IMR-90 (cell line): ENCODE data around the gene PXT1. TPM values are rescaled to one million over a fixed set of nuclear protein-coding genes. Genes with fewer than 3 reads are reported as not detected.

Source experiments
- ATAC-seq: fragments of 200-7000 bp; cut with Tn5 transposase; 2 replicates; pipeline ENCODE4 v1.9.1; 2020; ENCODE audit warnings: low read depth, mild to moderate bottlenecking, moderate library complexity
- BruUV-seq: library from RNA; stranded (reverse); fragments of 400-500 nt; replicated peaks from 2 replicates; lab custom pipeline; 2021; lab: Mats Ljungman, UMichigan
- CTCF ChIA-PET: fragments of 300-600 bp; formaldehyde crosslinking; extraction: SDS; loops from one replicate; lab custom pipeline; 2021; ENCODE audit warnings: antibody characterized with exemption; lab: Yijun Ruan, JAX
- POLR2A ChIA-PET: fragments of 300-600 bp; sonication (Branson Sonifier 250); formaldehyde crosslinking; loops from one replicate; lab custom pipeline; 2022; ENCODE audit warnings: antibody characterized with exemption; ENCODE audit not compliant: unreplicated experiment; lab: Charles Lee
- DNase-seq: peaks from one replicate; pipeline ENCODE4 v3.0.0; 2013
- H2AFZ ChIP-seq: replicated peaks from 2 replicates; pipeline ENCODE3; 2013; ENCODE audit warnings: low read length, mild to moderate bottlenecking; ENCODE audit not compliant: poor library complexity
- H2AK5ac ChIP-seq: 2 replicates; pipeline ENCODE4 v1.6.1; 2013; ENCODE audit warnings: low read depth, low read length, inconsistent platforms
- H2AK9ac ChIP-seq: replicated peaks from 2 replicates; pipeline ENCODE3; 2013; ENCODE audit warnings: mild to moderate bottlenecking, low read depth, low read length, moderate library complexity; ENCODE audit not compliant: poor library complexity
- H2BK120ac ChIP-seq: 2 replicates; pipeline ENCODE4 v1.6.1; 2013; ENCODE audit warnings: low read depth, low read length, inconsistent platforms
- H2BK15ac ChIP-seq: 3 replicates; pipeline ENCODE4 v1.6.1; 2013; ENCODE audit warnings: low read depth, low read length, inconsistent platforms
- H2BK20ac ChIP-seq: 2 replicates; pipeline ENCODE4 v1.6.1; 2013; ENCODE audit warnings: low read depth, mild to moderate bottlenecking, inconsistent platforms, low read length, moderate library complexity
- H2BK5ac ChIP-seq: 2 replicates; pipeline ENCODE4 v1.6.1; 2013; ENCODE audit warnings: mild to moderate bottlenecking, low read depth, low read length, inconsistent platforms; ENCODE audit not compliant: poor library complexity, severe bottlenecking
- H3K14ac ChIP-seq: replicated peaks from 2 replicates; pipeline ENCODE4 v1.6.1; 2013; ENCODE audit warnings: low read depth, low read length, inconsistent platforms
- H3K18ac ChIP-seq: 2 replicates; pipeline ENCODE4 v1.6.1; 2013; ENCODE audit warnings: low read depth, low read length, control low read depth
- H3K23ac ChIP-seq: 2 replicates; pipeline ENCODE4 v1.6.1; 2013; ENCODE audit warnings: low read depth, low read length, inconsistent platforms
- H3K27ac ChIP-seq: 2 replicates; pipeline ENCODE4 v1.5.1; 2013; ENCODE audit warnings: mild to moderate bottlenecking, control low read depth, low read length; ENCODE audit not compliant: insufficient read depth
- H3K27me3 ChIP-seq: 2 replicates; pipeline ENCODE4 v1.6.1; 2013; ENCODE audit warnings: low read length; ENCODE audit not compliant: control insufficient read depth, insufficient read depth
- H3K36me3 ChIP-seq: 2 replicates; pipeline ENCODE4 v1.6.1; 2013; ENCODE audit warnings: low read length, mixed read lengths; ENCODE audit not compliant: control insufficient read depth, insufficient read depth
- H3K4ac ChIP-seq: 2 replicates; pipeline ENCODE4 v1.6.1; 2013; ENCODE audit warnings: low read depth, low read length, inconsistent platforms
- H3K4me1 ChIP-seq: 2 replicates; pipeline ENCODE4 v1.6.1; 2013; ENCODE audit warnings: low read length, mixed read lengths; ENCODE audit not compliant: control insufficient read depth, insufficient read depth
- H3K4me2 ChIP-seq: 2 replicates; pipeline ENCODE4 v1.6.1; 2013; ENCODE audit warnings: low read depth, mild to moderate bottlenecking, control low read depth, low read length, moderate library complexity
- H3K4me3 ChIP-seq: 2 replicates; pipeline ENCODE4 v1.5.1; 2013; ENCODE audit warnings: low read depth, mild to moderate bottlenecking, control low read depth, low read length, moderate library complexity; ENCODE audit not compliant: insufficient read depth
- H3K56ac ChIP-seq: 2 replicates; pipeline ENCODE4 v1.6.1; 2013; ENCODE audit warnings: low read length, inconsistent platforms; ENCODE audit not compliant: insufficient read depth; ENCODE audit errors: extremely low read depth
- H3K79me1 ChIP-seq, 2 experiments: 2 replicates each; pipeline ENCODE4 v1.6.1; 2013; ENCODE audit warnings: low read length in 2 of 2, inconsistent platforms in 1 of 2, low read depth in 1 of 2
- H3K9ac ChIP-seq: 2 replicates; pipeline ENCODE4 v1.6.1; 2013; ENCODE audit warnings: low read depth, low read length, control low read depth
- H3K9me1 ChIP-seq: 2 replicates; pipeline ENCODE4 v1.6.1; 2013; ENCODE audit warnings: low read length, inconsistent platforms; ENCODE audit not compliant: insufficient read depth
- H3K9me3 ChIP-seq: 2 replicates; pipeline ENCODE4 v1.6.1; 2013; ENCODE audit warnings: low read length; ENCODE audit not compliant: control insufficient read depth, insufficient read depth
- H4K20me1 ChIP-seq: 2 replicates; pipeline ENCODE4 v1.6.1; 2013; ENCODE audit warnings: low read length, inconsistent platforms; ENCODE audit not compliant: insufficient read depth
- H4K5ac ChIP-seq: 2 replicates; pipeline ENCODE4 v1.6.1; 2013; ENCODE audit warnings: mild to moderate bottlenecking, low read depth, low read length, control low read depth
- H4K8ac ChIP-seq, 2 experiments: 2 replicates each; pipeline ENCODE4 v1.6.1; 2013; ENCODE audit warnings: low read depth in 2 of 2, low read length in 2 of 2, control low read depth in 1 of 2, inconsistent platforms in 1 of 2
- H4K91ac ChIP-seq: 2 replicates; pipeline ENCODE4 v1.6.1; 2013; ENCODE audit warnings: low read depth, low read length, inconsistent platforms; ENCODE audit not compliant: insufficient read depth
- BHLHE40 ChIP-seq: fragments of 150-350 bp; IDR thresholded peaks from 2 replicates; pipeline ENCODE4 v1.6.1; 2016; ENCODE audit warnings: mild to moderate bottlenecking, low read depth, low read length
- CHD1 ChIP-seq: IDR thresholded peaks from 2 replicates; pipeline ENCODE4 v1.6.1; 2012; ENCODE audit warnings: low read depth, low read length, improper control_type of control experiment
- FOS ChIP-seq: fragments of 150-350 bp; IDR thresholded peaks from 2 replicates; pipeline ENCODE4 v1.6.1; 2016; ENCODE audit warnings: low read depth, low read length
- MAFK ChIP-seq: IDR thresholded peaks from 2 replicates; pipeline ENCODE4 v1.6.1; 2012; ENCODE audit warnings: low read depth, low read length, improper control_type of control experiment
- MAZ ChIP-seq: IDR thresholded peaks from 2 replicates; pipeline ENCODE4 v1.6.1; 2012; ENCODE audit warnings: low read depth, mild to moderate bottlenecking, low read length, improper control_type of control experiment, moderate library complexity, borderline replicate concordance
- MXI1 ChIP-seq: IDR thresholded peaks from 2 replicates; pipeline ENCODE4 v1.6.1; 2012; ENCODE audit warnings: low read depth, mild to moderate bottlenecking, low read length, moderate library complexity, borderline replicate concordance
- NFE2L2 ChIP-seq: fragments of 150-350 bp; IDR thresholded peaks from 2 replicates; pipeline ENCODE4 v1.6.1; 2016; ENCODE audit warnings: low read depth, mild to moderate bottlenecking, low read length
- RAD21 ChIP-seq: IDR thresholded peaks from 2 replicates; pipeline ENCODE4 v1.6.1; 2012; ENCODE audit warnings: low read length, improper control_type of control experiment
- RCOR1 ChIP-seq: IDR thresholded peaks from 2 replicates; pipeline ENCODE4 v1.6.1; 2012; ENCODE audit warnings: mild to moderate bottlenecking, low read length, improper control_type of control experiment; ENCODE audit not compliant: insufficient replicate concordance
- RFX5 ChIP-seq: IDR thresholded peaks from 2 replicates; pipeline ENCODE4 v1.8.0; 2012; ENCODE audit warnings: low read depth, mild to moderate bottlenecking, low read length, moderate library complexity
- SMC3 ChIP-seq: fragments of 150-350 bp; IDR thresholded peaks from 2 replicates; pipeline ENCODE4 v1.6.1; 2016; ENCODE audit warnings: low read depth, mild to moderate bottlenecking, antibody characterized with exemption, low read length, moderate library complexity
- dilution Hi-C: fragments of 300-500 bp; cut with HindIII; formaldehyde crosslinking; loops from one replicate; pipeline ENCODE4 v1.14.3; 2018; ENCODE audit warnings: low sequenced_read_pairs; ENCODE audit not compliant: unreplicated experiment
- in situ Hi-C: fragments of 300-500 bp; cut with MboI; formaldehyde crosslinking; loops from 3 replicates; pipeline ENCODE4 v1.14.3; 2019; ENCODE audit warnings: low sequenced_read_pairs, inconsistent platforms, mixed read lengths
- intact Hi-C: fragments of 100-400 bp; cut with micrococcal nuclease; formaldehyde crosslinking; loops from 2 replicates; pipeline ENCODE4 v1.10.0; 2022
- polyA plus RNA-seq, 3 experiments: library from polyadenylated mRNA; depleted of rRNA; stranded (reverse); fragments of >200 nt; gene quantifications; 2 replicates each; pipeline ENCODE4 v1.2.3, GENCODE V29; 2012; ENCODE audit warnings: low replicate concordance in 1 of 3
- total RNA-seq: library from RNA; depleted of rRNA; stranded (reverse); fragments of >200 nt; gene quantifications from 2 replicates; pipeline ENCODE4 v1.2.3, GENCODE V29; 2012
- TF ChIP-seq, protein P1 (sequence below): fragments of 150-350 bp; IDR thresholded peaks from 2 replicates; pipeline ENCODE4 v1.6.1; 2016; ENCODE audit warnings: low read depth, mild to moderate bottlenecking, low read length, moderate library complexity, borderline replicate concordance
- TF ChIP-seq, protein P2 (sequence below): conservative IDR thresholded peaks from 2 replicates; pipeline ENCODE4 v1.5.1; 2012; ENCODE audit warnings: mild to moderate bottlenecking, low read depth, low read length, improper control_type of control experiment

PXT1 gene
- total and polyA plus RNA-seq, 2 of the 4 experiments (the other 2 are of a cell fraction) = not detected

DNA sequence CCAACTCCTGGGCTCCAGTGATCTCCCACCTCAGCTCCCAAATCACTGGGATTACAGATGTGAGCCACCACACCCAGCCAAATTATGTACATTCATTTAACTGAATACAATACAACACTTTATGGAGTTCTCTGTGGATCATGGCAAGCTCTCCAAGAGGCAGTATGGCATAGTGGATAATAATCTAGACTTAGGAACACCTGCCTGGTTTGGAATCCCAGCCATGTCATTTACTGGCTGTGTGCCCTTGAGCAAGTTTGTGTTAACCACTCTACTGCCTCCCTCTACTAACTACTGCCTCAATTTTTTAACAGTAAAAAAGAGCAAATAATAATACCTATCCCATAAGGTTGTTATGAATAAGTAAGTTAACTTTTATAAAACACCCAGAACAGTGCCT, 53.3 kb downstream of the PXT1 start:
- no peak overlapping the region for H3K18ac ChIP-seq
- no peak overlapping the region for H3K14ac ChIP-seq
- ChIA-PET POLR2A (no interaction called here), CTCF (no interaction called here)
- no peaks in the 10 kb centered on the region for H3K36me3 ChIP-seq
- H3K4me2 ChIP-seq = no peak overlapping the region
- no peak overlapping the region for H4K91ac ChIP-seq
- BruUV-seq = no TSS peak
- H4K20me1 ChIP-seq = no peaks in the 10 kb centered on the region
- H3K4me1 ChIP-seq = peaks cover 6% of the 10 kb centered on the region; the same call in 1 of the 2 replicates
- no peak overlapping the region for H2AK9ac ChIP-seq
- no peak overlapping the region for H2BK15ac ChIP-seq
- dilution Hi-C loops = no loop called here
- ATAC-seq = no peak
- no peak for DNase-seq
- intact Hi-C loops = no loop called here
- H2BK120ac ChIP-seq = no peak overlapping the region
- no peak overlapping the region for H3K56ac ChIP-seq
- H3K4ac ChIP-seq = no peak overlapping the region
- H2AK5ac ChIP-seq = no peak overlapping the region
- H3K9me3 ChIP-seq = peaks cover 3% of the 10 kb centered on the region; the same call in 1 of the 2 replicates
- H2AFZ ChIP-seq = no peak overlapping the region
- no peaks in the 10 kb centered on the region for H3K79me1 ChIP-seq
- H2BK5ac ChIP-seq = no peak overlapping the region
- H3K27ac ChIP-seq = no peak overlapping the region
- no peak overlapping the region for H3K9ac ChIP-seq
- no peaks in the 10 kb centered on the region for H3K9me1 ChIP-seq
- peaks cover 48% of the 10 kb centered on the region for H3K27me3 ChIP-seq
- no peak overlapping the region for H2BK20ac ChIP-seq
- no peak overlapping the region for H3K4me3 ChIP-seq
- no peak overlapping the region for H4K8ac ChIP-seq
- no peak overlapping the region for H3K23ac ChIP-seq
- TF ChIP-seq, protein P1, sequence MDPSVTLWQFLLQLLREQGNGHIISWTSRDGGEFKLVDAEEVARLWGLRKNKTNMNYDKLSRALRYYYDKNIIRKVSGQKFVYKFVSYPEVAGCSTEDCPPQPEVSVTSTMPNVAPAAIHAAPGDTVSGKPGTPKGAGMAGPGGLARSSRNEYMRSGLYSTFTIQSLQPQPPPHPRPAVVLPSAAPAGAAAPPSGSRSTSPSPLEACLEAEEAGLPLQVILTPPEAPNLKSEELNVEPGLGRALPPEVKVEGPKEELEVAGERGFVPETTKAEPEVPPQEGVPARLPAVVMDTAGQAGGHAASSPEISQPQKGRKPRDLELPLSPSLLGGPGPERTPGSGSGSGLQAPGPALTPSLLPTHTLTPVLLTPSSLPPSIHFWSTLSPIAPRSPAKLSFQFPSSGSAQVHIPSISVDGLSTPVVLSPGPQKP = no peak
- TF ChIP-seq MXI1 (no peak), SMC3 (no peak), RFX5 (no peak), BHLHE40 (no peak), RCOR1 (no peak), FOS (no peak), MAZ (no peak), CHD1 (no peak), RAD21 (no peak), MAFK (no peak), NFE2L2 (no peak)
- TF ChIP-seq, protein P2, sequence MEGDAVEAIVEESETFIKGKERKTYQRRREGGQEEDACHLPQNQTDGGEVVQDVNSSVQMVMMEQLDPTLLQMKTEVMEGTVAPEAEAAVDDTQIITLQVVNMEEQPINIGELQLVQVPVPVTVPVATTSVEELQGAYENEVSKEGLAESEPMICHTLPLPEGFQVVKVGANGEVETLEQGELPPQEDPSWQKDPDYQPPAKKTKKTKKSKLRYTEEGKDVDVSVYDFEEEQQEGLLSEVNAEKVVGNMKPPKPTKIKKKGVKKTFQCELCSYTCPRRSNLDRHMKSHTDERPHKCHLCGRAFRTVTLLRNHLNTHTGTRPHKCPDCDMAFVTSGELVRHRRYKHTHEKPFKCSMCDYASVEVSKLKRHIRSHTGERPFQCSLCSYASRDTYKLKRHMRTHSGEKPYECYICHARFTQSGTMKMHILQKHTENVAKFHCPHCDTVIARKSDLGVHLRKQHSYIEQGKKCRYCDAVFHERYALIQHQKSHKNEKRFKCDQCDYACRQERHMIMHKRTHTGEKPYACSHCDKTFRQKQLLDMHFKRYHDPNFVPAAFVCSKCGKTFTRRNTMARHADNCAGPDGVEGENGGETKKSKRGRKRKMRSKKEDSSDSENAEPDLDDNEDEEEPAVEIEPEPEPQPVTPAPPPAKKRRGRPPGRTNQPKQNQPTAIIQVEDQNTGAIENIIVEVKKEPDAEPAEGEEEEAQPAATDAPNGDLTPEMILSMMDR = no peak
- in situ Hi-C loops = no loop called here
- no peak overlapping the region for H4K5ac ChIP-seq
